Renal pelvis (tissue), 4 donors: Measurements from ENCODE around the gene TMEM258. TPM values are rescaled to one million over a fixed set of nuclear protein-coding genes. Genes with fewer than 3 reads are reported as not detected.

Experiments
- DNase-seq: peaks from one replicate; pipeline ENCODE4 v3.0.0-alpha.2; 2013
- polyA plus RNA-seq, 3 donors: library from polyadenylated mRNA; unstranded; fragments of 120-200 nt; gene quantifications; one replicate each; pipeline ENCODE4 v1.2.1, GENCODE V29; 2013; ENCODE audit not compliant: insufficient read length in 3 of 3

TMEM258 gene
- polyA plus RNA-seq, 3 donors, result 165 to 180 (median 167) TPM

GRCh38 chr11:61828629-61829407 lies 36.4 kb upstream of the TMEM258 start:
- DNase-seq, result peak; percentile 46

GRCh38 chr11:61828379-61828628 lies 35.9 kb upstream of the TMEM258 start:
- DNase-seq, result no peak

- peak; percentile 93 for DNase-seq
These were observed 35.4 kb upstream of the TMEM258 start, which contains the start of gene FADS2 for GRCh38 chr11:61827571-61828378. Gene FADS2, plus strand, starts transcription at chr11:61828300. Its CDS starts 91 bp downstream, at chr11:61828391.

- no peak for DNase-seq
These were observed 34.7 kb upstream of the TMEM258 start for GRCh38 chr11:61826930-61827570.

- DNase-seq, result no peak
These were observed 27.8 kb upstream of the TMEM258 start for GRCh38 chr11:61820174-61820573.

- DNase-seq, result peak; percentile 38
These were observed 25.2 kb upstream of the TMEM258 start for GRCh38 chr11:61817471-61818202.

GRCh38 chr11:61816736-61817455 lies 24.5 kb upstream of the TMEM258 start, which contains the start of gene FADS1:
Gene FADS1, minus strand, starts transcription at chr11:61817003. Its CDS starts 74 bp downstream, at chr11:61816929.
- peak; percentile 94 for DNase-seq

- peak; percentile 77 for DNase-seq
These were observed 23.7 kb upstream of the TMEM258 start for GRCh38 chr11:61815790-61816735.

- peak; percentile 95 for DNase-seq
These were observed 22.8 kb upstream of the TMEM258 start for GRCh38 chr11:61814958-61815789.

- DNase-seq, result no peak
These were observed 22.0 kb upstream of the TMEM258 start for GRCh38 chr11:61814247-61814957.

- DNase-seq, result no peak
These were observed 20.5 kb upstream of the TMEM258 start for GRCh38 chr11:61812736-61813411.

- no peak for DNase-seq
These were observed 19.4 kb upstream of the TMEM258 start for GRCh38 chr11:61811831-61812230.

- DNase-seq, result no peak
These were observed 18.3 kb upstream of the TMEM258 start for GRCh38 chr11:61810671-61811175.

- DNase-seq, result no peak
These were observed 14.4 kb upstream of the TMEM258 start for GRCh38 chr11:61806785-61807184.

- no peak for DNase-seq
These were observed 12.7 kb upstream of the TMEM258 start for GRCh38 chr11:61805146-61805545.

GRCh38 chr11:61803889-61804647 lies 11.7 kb upstream of the TMEM258 start:
- DNase-seq, result no peak

- DNase-seq, result no peak
These were observed 10.2 kb upstream of the TMEM258 start for GRCh38 chr11:61802605-61803004.
